ENCODE data around the gene ZNRF3.

Gene ZNRF3

DNA sequence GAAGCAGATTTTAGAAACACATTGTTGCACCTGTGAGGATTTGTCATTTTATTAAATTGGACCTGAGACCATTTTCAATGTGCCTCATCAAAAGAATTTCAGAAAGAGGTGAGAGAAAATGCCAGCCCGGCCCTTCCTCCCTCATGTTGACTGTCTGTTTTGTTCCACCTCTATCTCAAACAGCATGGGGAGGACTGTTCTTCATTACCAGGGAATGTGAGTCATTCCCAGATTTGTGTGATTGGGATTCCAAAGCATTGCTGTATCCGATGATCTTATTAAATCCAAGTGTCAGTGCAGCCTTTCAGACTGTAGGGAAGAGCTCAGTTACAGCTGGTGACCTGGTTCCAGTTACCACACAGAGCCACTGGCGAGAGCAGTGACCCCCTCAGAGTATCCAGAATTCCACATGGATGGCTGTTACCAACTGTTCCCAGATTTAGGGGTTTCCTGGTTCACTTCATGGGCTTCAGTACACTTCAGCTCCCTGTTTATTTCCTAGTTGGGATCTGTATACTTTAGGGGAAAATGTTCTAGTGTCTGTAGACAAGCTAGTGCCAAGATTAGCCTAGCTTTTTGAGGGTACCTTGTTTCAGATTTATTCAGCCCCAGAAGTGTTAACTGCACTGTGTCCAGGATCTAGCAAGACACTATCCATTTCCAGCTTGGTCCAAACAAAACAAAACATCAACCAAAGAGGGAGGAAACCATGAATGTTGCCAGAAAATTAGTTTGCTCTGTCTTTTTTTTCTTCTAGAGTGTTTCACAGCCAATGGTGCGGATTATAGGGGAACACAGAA is 210.3 kb downstream of the ZNRF3 start:
- DNase-seq, result no peak

DNA sequence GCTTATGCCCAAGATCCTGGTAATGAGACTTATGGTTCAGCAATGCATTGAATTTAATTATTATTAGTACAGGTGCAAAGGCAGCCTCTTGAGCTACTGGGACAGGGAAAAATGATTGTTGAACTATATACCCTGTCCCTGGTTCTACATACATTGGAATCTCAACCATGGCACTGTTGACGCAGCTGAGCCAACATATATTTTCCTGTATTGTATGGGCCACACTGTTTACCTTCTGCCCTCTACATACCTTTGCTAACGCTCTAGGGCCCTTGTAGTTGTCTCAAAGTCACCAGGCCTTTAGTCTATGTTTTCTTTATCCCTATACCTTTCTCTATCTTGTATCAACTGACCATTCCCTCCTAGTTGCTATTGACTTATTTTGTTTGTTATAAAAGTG is 212.1 kb downstream of the ZNRF3 start:
- no peak for DNase-seq

DNA sequence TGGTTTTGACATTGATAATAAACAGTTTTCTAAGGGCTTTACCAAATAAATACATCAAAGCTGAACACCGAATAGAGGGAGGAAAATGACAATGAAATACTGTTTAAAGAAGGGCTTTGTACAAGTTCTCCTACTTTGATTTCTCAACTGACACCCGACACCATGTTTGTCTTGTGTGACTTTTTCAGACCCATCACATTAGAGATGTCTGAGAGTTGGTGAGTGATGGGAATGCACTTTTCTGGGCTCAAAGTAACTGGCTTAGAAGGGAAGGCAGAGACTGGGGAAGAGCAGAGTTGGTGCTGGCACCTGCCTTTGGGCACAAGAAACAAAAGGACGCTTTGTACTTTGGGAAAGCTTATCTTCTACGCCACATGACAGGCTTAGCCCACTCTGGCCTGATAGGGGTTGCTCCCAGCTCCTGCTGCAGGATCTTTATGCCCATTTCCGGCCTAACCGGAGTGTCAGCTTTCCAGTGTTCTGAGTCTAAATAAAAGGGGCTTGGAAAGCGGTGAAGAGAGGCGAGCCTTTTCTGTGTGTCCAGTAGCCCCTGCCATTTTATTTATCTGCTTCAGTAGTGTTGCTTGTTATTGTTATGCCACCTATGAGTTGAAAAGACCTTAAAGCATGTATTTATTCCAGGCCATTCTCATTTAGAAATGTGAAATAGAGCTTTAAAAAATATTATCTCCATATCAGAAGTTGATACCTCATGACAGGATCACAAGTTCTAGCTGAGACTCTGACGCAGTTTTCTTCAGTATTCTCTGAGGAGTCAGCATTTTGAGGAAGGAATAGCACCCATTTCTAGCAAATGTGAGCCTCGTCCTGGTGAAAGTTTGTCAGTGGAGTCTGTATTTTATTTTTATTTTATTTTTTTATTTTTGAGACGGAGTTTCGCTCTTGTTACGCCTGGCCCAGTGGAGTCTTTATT is 213.6 kb downstream of the ZNRF3 start:
- no peak for DNase-seq

DNA sequence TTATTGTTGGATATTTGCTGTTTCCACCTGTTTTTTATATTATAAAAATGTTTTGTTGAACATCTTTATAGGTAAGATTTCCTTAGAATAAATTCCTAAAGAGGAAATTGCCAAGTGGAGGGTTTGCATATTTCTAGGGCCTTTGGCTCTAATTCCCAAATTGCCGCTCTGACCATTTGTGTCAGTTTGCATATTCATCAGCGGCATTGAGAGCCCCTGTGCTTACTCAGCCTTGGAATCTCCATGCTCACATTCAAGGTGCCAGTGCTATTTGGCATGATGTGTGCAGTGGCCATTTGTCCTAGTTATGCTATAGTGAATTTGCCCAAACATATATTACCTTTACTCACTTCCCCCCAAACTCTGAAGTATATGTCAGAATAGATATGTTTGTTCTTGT is 214.9 kb downstream of the ZNRF3 start:
- no peak for DNase-seq

DNA sequence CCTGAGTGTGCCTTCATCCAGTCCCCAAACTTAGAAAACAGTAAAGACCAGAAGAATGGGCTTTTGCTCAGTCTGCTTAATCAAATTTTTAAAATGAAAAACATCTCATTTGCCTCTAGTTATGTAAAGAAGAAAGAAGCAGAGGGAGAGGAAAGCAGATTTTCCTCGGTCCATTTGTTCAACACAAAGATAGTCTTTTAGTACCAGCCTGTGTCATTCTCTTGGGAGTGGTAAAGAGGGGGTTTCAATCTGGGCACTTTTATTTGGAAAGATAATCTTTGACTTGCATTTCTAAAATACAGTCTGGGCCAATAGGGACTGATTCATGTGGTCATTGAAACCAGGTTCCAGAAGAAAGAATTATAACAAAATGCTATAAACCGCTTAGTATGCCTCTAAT is 218.9 kb downstream of the ZNRF3 start:
- no peak for DNase-seq

DNA sequence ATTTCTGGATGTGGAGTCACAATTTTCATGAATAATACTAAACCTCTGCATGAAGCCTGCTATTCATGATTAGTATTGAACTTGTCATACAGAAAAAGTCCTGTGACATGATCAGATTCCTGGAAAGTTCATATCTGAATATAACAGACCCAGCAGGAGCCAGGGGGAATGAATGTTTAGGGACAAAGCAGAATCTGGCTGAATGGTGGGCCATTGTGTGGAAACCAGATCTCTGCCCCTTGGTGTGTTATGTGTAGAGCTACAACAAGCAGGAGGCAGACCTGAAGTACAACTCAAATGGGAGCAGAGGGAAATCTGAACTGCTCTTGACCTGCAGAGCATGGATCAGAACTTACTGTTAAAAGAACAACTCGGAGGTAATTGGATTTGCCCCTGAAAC is 219.7 kb downstream of the ZNRF3 start:
- DNase-seq, result no peak

DNA sequence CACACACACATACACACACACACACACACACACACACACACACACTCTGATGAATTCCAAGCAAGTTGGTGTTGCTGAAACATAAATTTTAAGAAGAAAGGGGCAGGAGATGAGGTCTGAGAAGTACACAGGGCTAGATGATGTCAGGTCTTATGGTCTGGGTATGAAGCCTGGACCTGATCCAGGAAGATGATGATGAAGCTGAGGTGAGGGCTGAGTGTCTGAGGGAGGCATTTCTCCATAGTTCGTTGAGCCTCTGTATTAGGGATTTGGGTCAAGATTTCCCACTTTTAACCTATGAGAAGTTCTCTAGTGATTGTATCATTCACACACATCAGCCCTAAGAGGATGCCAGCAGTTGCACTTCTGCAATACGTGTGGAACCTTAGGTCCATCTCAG is 222.1 kb downstream of the ZNRF3 start:
- no peak for DNase-seq

DNA sequence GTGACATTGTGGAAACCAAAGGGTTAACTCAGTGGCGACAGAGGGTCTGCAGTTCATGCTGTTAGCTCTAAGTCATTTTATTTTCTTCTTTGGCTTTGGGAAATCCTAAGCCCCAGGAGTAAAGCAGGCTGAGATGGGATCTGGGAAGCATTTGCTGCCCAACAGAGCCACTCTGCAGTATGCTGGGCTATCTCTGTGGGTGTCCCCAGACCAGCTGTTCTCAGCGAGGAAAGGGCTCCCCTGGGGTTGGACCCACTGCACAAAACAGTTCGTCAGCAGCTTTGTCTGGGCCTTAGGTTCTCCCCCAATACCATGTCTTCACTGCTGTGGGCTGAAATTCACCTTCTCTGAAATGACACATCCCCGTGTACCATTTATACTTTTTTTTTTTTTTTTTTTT is 223.5 kb downstream of the ZNRF3 start:
- DNase-seq, result no peak

All from stimulated activated CD8-positive, alpha-beta memory T cell treated with anti-CD3 and anti-CD28 coated beads, Interleukin-4, amount 100 ng/mL, for 48 hours (primary cell).